GM12875 (cell line): ENCODE results near the gene POU2AF1.

Source experiments
- H3K4me3 ChIP-seq: one replicate; pipeline ENCODE4 v1.5.1; 2011; ENCODE audit warnings: low read depth, low read length, control low read depth
- TF ChIP-seq, protein P1 (sequence below): IDR thresholded peaks from 2 replicates; pipeline ENCODE4 v1.5.1; 2011; ENCODE audit warnings: low read depth, mild to moderate bottlenecking, control low read depth, inconsistent platforms, low read length, moderate library complexity, borderline replicate concordance; ENCODE audit not compliant: insufficient read depth

POU2AF1 gene

GRCh38 chr11:111416231-111416960 lies 37.3 kb upstream of the POU2AF1 start:
- H3K4me3 ChIP-seq, result peak overlapping the region; percentile 11
- TF ChIP-seq, protein P1, sequence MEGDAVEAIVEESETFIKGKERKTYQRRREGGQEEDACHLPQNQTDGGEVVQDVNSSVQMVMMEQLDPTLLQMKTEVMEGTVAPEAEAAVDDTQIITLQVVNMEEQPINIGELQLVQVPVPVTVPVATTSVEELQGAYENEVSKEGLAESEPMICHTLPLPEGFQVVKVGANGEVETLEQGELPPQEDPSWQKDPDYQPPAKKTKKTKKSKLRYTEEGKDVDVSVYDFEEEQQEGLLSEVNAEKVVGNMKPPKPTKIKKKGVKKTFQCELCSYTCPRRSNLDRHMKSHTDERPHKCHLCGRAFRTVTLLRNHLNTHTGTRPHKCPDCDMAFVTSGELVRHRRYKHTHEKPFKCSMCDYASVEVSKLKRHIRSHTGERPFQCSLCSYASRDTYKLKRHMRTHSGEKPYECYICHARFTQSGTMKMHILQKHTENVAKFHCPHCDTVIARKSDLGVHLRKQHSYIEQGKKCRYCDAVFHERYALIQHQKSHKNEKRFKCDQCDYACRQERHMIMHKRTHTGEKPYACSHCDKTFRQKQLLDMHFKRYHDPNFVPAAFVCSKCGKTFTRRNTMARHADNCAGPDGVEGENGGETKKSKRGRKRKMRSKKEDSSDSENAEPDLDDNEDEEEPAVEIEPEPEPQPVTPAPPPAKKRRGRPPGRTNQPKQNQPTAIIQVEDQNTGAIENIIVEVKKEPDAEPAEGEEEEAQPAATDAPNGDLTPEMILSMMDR, result no peak

- TF ChIP-seq, protein P1, result no peak
- no peak overlapping the region for H3K4me3 ChIP-seq
Observed at GRCh38 chr11:111414936-111415335, 35.9 kb upstream of the POU2AF1 start.

DNA sequence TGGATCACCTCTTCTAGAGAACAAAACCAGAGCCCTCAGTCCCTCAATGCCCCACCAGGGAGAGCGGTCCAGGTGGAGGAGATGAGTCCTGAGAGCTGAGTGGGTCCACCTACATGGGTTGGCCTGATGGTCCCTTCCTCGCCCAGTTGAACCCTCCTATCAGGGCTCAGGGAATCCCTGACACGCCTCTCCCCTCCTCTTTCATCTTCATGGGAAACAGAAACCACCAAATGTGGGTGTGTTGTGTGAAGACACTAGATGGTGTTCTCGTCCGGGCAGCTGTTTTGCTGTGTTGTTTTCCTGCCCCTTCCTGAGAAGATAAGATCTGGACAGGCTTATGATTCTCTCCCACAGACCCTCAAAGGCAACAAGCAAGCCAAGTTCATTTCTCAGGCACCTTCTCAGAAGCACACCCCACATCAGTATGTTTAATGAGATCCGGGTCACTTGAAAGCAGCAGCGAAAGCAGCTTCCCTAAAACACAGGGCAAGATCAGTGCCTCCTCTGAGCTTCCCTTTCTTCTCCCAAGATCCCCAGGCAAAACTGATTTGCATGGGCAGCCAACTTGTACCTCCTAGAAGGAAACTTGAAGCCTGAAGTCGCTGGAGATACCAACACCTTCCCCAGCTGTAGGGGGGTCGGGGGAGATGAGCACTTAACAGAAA lies 35.3 kb upstream of the POU2AF1 start:
- peak overlapping the region; percentile 6 for H3K4me3 ChIP-seq
- TF ChIP-seq, protein P1, result no peak

DNA sequence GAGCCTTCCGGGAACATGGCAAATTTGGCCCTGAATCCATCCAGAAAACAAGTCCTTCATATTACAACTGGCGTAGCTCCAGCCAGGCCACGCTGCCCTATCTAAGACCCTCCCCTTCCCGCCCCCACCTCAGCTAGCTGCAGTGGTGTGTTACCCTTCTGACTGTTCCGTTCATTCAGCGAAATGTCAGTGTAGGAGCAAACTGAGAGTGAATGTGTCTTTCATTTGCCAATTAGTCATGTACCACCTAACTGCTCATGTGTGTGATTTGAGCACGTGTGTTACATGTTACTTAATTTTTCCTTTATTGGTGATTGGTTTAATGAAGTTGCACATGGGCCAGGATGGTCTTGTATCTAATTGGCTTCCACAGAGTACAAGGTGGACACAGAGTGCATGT lies 34.8 kb upstream of the POU2AF1 start:
- TF ChIP-seq, protein P1, result no peak
- no peak overlapping the region for H3K4me3 ChIP-seq

GRCh38 chr11:111412293-111412692 lies 33.2 kb upstream of the POU2AF1 start:
- TF ChIP-seq, protein P1, result no peak
- no peak overlapping the region for H3K4me3 ChIP-seq

- H3K4me3 ChIP-seq, result no peak overlapping the region
- TF ChIP-seq, protein P1, result no peak
Observed at GRCh38 chr11:111411456-111411855, 32.4 kb upstream of the POU2AF1 start.

DNA sequence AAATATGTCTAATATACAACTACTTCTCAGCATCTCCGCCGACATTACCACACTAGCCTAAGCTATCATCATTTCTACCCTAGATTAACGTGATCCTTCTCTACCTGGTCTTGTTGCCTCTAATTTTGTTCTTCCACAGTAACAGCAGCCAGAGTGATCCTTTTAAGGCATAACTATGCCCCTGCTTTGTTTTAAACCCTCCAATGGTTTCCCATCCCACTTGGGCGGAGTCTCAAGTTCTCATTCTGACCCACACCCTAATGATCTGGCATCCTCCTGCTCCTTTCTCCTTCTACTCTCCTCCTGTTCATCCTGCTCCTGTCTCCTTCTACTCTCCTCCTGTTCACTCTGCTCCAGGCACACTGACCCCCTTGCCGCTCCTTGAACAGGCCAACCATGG lies 31.9 kb upstream of the POU2AF1 start:
- TF ChIP-seq, protein P1, result no peak
- H3K4me3 ChIP-seq, result no peak overlapping the region
